GM21786 (cell line): Measurements from ENCODE around the gene GRIN1.

ENCODE experiments used
- ATAC-seq: cut with Tn5 transposase; IDR thresholded peaks from one replicate; pipeline ENCODE4 v1.9.1; 2021; ENCODE audit not compliant: unreplicated experiment

GRIN1 gene

DNA sequence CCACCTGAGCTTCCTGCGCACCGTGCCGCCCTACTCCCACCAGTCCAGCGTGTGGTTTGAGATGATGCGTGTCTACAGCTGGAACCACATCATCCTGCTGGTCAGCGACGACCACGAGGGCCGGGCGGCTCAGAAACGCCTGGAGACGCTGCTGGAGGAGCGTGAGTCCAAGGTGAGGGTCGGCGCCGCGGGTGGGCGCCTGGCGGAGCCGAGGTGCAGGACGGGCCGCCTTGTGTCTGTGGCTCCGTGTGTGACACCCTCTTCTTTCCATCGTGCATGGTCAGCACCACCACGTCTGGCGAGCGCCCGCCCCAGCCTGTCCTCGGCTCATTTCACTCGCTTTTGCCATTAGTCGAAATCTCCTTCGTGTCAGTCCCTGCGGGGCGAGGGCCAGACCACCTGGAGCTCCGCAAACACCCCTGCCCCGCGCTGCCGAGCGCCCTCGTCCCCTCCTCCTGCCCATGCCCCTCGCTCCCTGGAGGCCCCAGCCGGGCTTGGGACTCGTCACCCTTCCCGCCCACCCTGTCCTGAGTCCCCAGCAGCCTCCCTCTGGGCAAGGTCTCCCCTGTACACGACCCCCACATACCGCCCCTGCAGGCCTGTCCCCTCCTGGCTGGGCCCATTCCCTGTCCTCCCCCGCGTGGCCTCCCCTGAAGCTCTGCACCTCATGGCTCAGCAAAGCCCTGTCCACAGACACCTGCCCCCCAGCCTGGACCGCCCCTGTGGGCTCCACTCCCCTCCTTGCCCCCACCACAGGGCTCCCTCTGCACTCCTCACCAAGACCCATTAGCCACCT, 7.0 kb downstream of the GRIN1 start:
- ATAC-seq = no peak

- no peak for ATAC-seq
These were observed 7.6 kb downstream of the GRIN1 start for GRCh38 chr9:137146527-137146918.

DNA sequence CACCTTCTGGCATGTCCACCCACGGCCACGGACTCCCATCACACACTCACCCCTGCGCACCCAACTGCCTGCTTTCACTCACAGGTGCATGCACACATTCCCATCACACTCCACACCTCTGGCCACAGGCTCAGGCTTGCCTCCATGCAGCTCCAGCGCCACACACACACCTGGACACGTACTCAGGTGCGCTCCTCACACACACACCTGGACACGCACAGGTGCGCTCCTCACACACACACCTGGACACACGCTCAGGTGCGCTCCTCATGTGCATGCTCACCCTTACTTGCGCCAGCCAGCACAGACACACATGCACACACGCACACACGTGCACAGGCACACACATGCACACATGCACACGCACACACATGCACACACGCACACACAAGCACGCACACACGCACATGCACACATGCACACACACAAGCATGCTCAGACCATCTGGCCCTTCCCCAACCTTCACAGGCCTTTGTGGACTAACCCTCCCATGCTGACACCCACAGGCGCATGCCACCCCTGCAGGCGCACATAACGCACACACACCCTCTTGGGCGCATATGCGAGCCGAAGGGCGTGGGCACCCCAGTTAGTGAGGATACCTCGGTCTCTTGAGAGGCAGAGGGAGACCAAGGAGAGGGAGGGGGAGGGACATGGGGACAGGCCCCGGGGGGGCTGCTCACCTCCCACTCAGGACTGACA, 8.3 kb downstream of the GRIN1 start:
- no peak for ATAC-seq

GRCh38 chr9:137147793-137148160, 8.8 kb downstream of the GRIN1 start:
- ATAC-seq = no peak

- no peak for ATAC-seq
These were observed 9.3 kb downstream of the GRIN1 start for GRCh38 chr9:137148242-137148641.

DNA sequence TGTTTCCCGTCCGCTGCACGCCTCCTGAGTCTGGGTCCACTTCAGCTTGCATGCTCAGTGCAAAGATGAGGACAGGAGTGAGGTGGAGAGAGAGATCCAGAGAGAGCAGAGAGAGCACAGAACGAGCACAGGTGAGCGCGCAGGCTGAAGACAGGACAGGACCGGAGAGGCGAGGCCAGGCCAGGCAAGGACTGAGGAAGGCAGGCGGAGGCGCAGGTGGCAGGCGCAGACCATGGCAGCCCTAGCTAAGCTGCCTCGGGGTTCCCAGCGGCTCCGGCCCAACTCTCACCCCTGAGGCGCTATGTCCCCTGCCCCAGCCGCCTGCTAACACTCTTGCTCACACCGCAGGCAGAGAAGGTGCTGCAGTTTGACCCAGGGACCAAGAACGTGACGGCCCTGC, 9.7 kb downstream of the GRIN1 start:
- ATAC-seq = no peak

DNA sequence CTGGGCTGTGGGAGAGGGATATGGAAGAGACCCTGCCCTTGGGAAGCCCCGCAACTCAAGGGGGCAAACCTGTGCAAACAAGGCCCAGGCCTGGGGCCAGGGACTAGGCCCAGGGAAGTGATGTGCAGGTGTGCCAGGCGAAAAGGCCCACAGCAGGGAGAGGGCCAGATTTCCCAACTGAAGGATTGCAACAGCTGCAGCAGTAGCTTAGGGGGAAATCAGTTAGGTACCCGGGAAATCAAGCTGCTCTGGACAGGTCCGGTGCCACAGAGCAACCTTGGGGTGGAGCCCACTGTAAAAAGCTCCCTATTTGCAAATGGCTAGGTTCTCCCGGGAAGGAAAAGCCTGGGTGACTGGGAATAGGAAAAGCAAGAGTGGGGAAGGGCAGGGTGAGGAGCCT, 10.4 kb downstream of the GRIN1 start:
- ATAC-seq = no peak

GRCh38 chr9:137149942-137150616, 11.1 kb downstream of the GRIN1 start:
- ATAC-seq = peak; percentile 30

DNA sequence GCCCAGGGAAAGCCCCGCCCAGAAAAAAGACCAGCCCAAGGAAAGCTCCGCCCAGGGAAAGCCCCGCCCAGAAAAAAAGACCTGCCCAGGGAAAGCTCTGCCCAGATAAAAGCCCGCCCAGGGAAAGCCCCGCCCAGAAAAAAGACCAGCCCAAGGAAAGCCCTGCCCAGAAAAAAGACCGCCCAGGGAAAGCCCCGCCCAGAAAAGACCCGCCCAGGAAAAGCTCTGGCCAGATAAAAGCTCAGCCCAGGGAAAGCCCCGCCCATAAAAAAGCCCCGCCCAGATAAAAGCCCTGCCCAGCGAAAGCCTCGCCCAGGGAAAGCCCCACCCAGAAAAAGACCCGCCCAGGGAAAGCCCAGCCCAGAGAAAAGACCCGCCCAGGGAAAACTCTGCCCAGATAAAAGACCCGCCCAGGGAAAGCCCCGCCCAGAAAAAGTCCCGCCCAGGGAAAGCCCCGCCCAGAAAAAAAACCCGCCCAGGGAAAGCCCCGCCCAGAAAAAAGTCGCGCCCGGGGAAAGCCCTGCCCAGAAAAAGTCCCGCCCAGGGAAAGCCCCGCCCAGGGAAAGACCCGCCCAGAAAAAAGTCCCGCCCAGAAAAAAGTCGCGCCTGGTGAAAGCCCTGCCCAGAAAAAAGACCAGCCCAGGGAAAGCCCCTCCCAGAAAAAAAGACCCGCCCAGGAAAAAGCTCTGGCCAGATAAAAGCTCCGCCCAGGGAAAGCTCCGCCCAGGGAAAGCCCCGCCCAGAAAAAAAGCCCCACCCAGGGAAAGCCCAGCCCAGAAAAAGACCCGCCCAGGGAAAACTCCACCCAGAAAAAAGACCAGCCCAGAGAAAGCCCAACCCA, 11.9 kb downstream of the GRIN1 start:
- peak; percentile 44 for ATAC-seq

- no peak for ATAC-seq
These were observed 14.0 kb downstream of the GRIN1 start for GRCh38 chr9:137152844-137153405.

DNA sequence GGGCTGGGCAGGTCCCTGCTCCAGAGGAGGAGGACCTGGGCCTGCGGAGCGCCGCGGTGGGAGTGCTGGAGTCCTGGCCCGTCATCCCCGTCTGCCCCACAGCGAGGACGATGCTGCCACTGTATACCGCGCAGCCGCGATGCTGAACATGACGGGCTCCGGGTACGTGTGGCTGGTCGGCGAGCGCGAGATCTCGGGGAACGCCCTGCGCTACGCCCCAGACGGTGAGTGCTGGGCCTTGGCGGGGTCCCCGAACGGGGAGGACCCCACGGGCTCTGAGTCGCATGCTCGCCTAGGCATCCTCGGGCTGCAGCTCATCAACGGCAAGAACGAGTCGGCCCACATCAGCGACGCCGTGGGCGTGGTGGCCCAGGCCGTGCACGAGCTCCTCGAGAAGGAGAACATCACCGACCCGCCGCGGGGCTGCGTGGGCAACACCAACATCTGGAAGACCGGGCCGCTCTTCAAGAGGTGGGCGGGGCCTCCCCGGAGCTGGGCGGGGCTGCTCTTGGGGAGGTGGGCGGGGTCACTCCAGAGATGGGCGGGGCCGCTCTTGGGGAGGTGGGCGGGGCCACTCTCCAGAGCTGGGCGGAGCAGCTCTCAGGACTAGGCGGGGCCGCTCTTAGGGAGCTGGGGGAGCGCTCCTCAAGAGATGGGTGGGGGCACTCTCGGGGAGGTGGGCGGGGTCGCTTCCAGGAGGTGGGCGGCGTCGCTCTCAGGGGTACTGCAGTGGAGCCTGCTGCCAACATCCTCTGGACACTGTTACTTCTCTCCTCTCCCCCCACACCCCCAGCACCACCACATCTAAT, 17.8 kb downstream of the GRIN1 start:
- ATAC-seq = no peak

GRCh38 chr9:137157618-137158415, 18.9 kb downstream of the GRIN1 start:
- no peak for ATAC-seq

GRCh38 chr9:137158625-137159024, 19.7 kb downstream of the GRIN1 start:
- ATAC-seq = no peak

DNA sequence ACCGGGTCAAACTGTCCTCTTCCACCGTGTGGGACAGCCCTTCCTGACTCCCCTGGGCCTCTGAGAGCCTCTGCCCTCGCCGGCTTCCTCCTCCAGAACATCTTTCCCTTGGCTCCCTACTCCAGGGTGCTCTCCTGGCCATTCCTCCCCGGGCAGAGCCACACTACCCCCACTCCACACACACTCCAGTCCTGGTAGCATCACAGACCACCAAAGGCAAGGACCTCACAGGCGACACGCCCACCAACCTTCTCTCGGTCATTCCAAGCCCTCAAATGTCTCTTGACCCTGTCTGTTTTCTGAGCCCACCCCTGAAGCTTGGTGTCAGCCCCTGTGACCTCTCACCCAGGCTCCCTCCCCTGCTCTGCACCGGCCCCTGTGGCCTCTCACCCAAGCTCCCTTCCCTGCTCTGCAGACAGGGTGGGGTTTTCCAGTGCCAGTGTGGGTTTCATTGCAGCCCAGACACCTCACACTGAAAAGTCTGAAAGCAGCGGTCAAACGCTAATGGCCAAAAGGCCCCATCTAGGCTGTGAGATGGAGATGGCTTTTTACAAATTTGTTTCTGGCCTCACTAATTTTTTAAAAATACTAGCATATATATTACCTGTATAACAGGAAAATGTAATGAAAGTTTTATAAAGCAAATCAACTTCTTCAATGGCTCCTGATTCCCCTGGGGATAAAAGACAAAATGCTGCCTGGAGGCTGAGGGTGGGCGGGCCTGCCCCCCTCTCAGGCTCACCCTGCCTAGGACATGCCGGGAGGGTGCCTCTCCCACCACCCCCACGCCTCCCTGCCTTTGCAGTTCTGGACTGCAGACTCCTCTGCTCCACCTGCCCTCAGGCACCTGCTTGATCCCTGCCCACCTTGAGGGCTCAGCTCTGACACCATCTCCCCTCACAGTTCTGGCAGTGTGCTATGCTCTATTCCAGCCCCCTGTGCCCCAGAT, 20.4 kb downstream of the GRIN1 start:
- ATAC-seq = no peak

DNA sequence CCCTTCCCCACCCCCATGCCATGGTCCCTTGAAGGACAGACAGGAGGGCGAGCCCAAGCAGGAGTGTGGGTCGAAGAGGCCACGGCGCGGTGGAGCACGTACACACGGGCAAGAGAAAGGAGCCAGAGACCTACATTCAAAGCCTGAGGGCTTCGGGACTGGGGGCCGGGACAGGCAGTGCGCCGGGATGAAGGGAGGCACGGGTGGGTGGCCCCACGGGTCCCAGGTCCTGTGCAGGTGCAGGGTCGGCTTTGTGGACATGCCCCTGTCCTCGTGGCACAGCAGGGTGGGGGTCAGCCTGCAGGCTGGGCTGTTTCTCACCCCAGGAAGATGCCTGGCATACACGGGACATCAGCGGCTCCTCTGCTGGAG, 21.1 kb downstream of the GRIN1 start:
- ATAC-seq = no peak

DNA sequence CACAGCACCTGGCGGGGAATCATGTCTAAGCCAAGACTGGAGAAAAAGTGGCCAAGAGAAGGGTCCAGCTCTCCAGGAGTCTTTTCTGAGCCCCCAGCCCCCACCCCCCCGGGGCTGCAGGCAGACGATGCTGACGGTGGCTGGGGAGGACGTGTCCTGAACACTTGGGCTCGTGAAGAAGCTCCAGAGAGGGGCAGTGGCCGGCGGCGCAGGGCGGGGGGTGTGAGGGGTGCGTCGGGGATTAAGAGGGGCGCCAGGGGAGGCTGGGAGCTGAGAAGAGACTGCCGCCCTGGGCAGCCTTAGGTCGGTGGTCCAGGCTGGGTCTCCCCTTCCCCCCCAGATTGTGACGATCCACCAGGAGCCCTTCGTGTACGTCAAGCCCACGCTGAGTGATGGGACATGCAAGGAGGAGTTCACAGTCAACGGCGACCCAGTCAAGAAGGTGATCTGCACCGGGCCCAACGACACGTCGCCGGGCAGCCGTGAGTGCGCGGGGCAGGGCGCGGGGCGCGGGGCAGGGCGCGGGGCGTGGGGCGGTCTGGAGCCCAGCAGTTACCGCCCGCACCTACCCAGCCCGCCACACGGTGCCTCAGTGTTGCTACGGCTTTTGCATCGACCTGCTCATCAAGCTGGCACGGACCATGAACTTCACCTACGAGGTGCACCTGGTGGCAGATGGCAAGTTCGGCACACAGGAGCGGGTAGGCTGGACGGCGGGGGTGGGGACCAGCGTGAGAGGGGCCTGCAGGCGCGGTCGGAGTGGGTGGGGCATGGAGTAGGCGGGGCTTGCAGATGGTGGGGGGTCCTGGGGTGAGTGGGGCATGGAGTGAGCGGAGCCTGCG, 22.0 kb downstream of the GRIN1 start:
- ATAC-seq = no peak
